HG02973 (cell line): Measurements from ENCODE around the gene STK24.

Experiments used
- ATAC-seq: cut with Tn5 transposase; IDR thresholded peaks from one replicate; pipeline ENCODE4 v1.9.1; 2021; ENCODE audit warnings: moderate library complexity; ENCODE audit not compliant: unreplicated experiment

STK24 gene

GRCh38 chr13:98535501-98536354 lies 41.2 kb downstream of the STK24 start:
- no peak for ATAC-seq

GRCh38 chr13:98534821-98535220 lies 42.1 kb downstream of the STK24 start:
- no peak for ATAC-seq

GRCh38 chr13:98533912-98534311 lies 43.0 kb downstream of the STK24 start:
- ATAC-seq, result no peak

- ATAC-seq, result no peak
Measured at GRCh38 chr13:98532254-98532653, 44.7 kb downstream of the STK24 start.

GRCh38 chr13:98530217-98530616 lies 46.7 kb downstream of the STK24 start:
- no peak for ATAC-seq

GRCh38 chr13:98529171-98529570 lies 47.7 kb downstream of the STK24 start:
- ATAC-seq, result no peak

GRCh38 chr13:98528663-98529064 lies 48.2 kb downstream of the STK24 start:
- ATAC-seq, result no peak

- no peak for ATAC-seq
Measured at GRCh38 chr13:98527526-98527925, 49.4 kb downstream of the STK24 start.

- no peak for ATAC-seq
Measured at GRCh38 chr13:98526182-98526512, 50.8 kb downstream of the STK24 start.

GRCh38 chr13:98525456-98526181 lies 51.3 kb downstream of the STK24 start:
- ATAC-seq, result no peak

GRCh38 chr13:98524793-98525192 lies 52.1 kb downstream of the STK24 start:
- ATAC-seq, result no peak

GRCh38 chr13:98524391-98524790 lies 52.5 kb downstream of the STK24 start:
- ATAC-seq, result no peak

GRCh38 chr13:98523455-98524102 lies 53.3 kb downstream of the STK24 start:
- peak; percentile 54 for ATAC-seq

GRCh38 chr13:98522371-98522770 lies 54.5 kb downstream of the STK24 start:
- ATAC-seq, result no peak

- no peak for ATAC-seq
Measured at GRCh38 chr13:98521461-98522247, 55.3 kb downstream of the STK24 start.

- no peak for ATAC-seq
Measured at GRCh38 chr13:98520674-98521449, 56.0 kb downstream of the STK24 start.

GRCh38 chr13:98519976-98520375 lies 56.9 kb downstream of the STK24 start:
- no peak for ATAC-seq

- ATAC-seq, result no peak
Measured at GRCh38 chr13:98517576-98518310, 59.2 kb downstream of the STK24 start.

GRCh38 chr13:98515818-98516465 lies 61.0 kb downstream of the STK24 start:
- no peak for ATAC-seq
